RWPE1 (cell line): ENCODE results near the gene PTGES3L.
"Not testable (repeated sequence)": the region's sequence is repeated elsewhere in the genome, so short reads cannot be mapped to it uniquely, and the experiment has no call there.

Source experiments
- CTCF ChIA-PET: fragments of 350-600 bp; sonication (Branson Sonifier 250); formaldehyde crosslinking; extraction: SDS; loops from one replicate; lab custom pipeline; 2021; lab: Yijun Ruan, JAX
- POLR2A ChIA-PET: fragments of 400-600 bp; formaldehyde crosslinking; extraction: SDS; loops from one replicate; lab custom pipeline; 2020; ENCODE audit warnings: antibody characterized with exemption; ENCODE audit not compliant: low non-redundant PET; lab: Yijun Ruan, JAX
- DNase-seq: peaks from one replicate; pipeline ENCODE4 v3.0.0; 2012; ENCODE audit warnings: low spot score
- H3K27ac ChIP-seq: fragments of 450-650 bp; 2 replicates; pipeline ENCODE4 v1.5.1; 2017
- TF ChIP-seq, protein P1 (sequence below): fragments of 450-650 bp; conservative IDR thresholded peaks from 2 replicates; pipeline ENCODE4 v1.5.1; 2017; ENCODE audit warnings: low read depth, mild to moderate bottlenecking

Gene PTGES3L

DNA sequence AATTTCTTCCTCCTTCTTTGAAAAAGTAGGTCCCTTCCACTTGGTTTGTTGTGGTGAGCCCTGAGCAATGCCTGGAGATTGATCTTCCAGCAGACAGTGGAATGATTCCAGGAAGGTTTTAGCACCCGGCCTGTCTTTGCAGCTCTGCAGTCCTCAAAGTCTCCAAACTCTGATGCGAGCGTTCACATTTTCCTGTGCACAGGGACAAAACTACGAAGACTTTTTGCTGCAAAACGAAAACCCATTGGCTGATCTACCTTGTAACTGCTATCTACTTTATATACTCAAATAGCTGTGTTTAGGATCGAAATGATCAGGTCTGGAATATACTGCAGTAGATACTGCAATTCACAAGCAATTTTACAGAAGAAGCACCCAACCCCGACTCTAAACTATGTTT is 57.6 kb downstream of the PTGES3L start:
- CTCF ChIA-PET, result no interaction called here

DNA sequence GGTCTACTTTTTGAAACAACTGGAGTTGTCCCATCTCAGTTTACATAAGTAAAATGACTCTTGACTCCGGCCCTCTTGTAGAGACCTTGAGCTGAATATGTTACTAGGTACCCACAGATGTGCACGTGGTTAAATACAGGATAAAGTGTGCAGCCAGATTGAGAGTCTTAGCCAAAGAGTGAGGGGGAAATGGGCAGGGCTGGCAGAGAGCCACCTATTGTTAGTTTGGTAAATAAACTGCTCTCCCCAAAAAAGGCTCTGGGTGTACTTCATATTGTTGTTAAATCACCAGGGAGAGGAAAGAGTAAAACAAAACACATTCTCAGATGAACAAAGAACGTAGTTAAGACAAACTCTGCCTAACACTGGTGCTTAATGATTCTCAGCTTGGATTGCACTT is 59.0 kb downstream of the PTGES3L start:
- ChIA-PET CTCF (interaction anchor here (0.6 kb wide), 1 partner anchor 159 kb away, joined by 3 read pairs; no protein-coding TSS in a partner anchor), POLR2A (no interaction called here)
- no peak overlapping the region for H3K27ac ChIP-seq
- TF ChIP-seq, protein P1, sequence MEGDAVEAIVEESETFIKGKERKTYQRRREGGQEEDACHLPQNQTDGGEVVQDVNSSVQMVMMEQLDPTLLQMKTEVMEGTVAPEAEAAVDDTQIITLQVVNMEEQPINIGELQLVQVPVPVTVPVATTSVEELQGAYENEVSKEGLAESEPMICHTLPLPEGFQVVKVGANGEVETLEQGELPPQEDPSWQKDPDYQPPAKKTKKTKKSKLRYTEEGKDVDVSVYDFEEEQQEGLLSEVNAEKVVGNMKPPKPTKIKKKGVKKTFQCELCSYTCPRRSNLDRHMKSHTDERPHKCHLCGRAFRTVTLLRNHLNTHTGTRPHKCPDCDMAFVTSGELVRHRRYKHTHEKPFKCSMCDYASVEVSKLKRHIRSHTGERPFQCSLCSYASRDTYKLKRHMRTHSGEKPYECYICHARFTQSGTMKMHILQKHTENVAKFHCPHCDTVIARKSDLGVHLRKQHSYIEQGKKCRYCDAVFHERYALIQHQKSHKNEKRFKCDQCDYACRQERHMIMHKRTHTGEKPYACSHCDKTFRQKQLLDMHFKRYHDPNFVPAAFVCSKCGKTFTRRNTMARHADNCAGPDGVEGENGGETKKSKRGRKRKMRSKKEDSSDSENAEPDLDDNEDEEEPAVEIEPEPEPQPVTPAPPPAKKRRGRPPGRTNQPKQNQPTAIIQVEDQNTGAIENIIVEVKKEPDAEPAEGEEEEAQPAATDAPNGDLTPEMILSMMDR, result no peak
- no peak for DNase-seq

More for the DNA sequence above, 57.6 kb downstream of the PTGES3L start:
- POLR2A ChIA-PET, result no interaction called here
- DNase-seq, result no peak
- TF ChIP-seq, protein P1, result no peak
- no peak overlapping the region for H3K27ac ChIP-seq

DNA sequence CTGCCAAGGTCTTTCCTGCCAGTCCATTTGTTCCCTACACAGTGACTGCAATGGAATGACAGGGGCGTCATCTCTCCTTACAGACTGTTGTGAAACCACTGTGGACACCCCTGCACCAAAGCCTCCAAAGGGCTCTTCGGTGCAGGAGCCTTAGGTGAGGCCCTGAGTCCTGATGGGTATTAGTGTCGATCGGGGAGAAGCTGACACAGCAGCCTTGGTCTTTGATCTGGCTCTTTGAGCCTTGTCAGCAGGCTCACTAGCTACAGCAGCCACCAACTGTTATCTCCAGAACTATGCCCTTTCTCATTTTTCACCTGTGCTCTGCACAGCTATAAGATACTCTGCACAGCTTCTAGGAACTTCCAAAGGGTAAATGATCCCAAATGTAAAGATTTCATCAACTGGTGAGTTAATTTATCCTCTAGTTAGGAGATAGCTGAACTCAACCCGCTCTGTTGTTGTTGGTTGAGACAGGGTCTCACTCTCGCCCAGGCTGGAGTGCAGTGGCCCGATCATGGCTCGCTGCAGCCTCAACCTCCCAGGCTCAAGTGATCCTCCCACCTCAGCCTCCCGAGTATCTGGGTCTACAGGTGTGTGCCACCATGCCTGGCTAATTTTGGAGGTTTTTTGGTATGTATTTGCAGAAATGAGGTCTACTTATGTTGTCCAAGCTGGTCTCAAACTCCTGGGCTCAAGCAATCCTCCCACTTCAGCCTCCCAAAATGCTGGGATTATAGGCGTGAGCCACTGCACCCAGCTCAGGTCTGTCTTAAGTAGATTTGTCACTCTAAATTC is 59.6 kb downstream of the PTGES3L start:
- no peak overlapping the region for H3K27ac ChIP-seq
- TF ChIP-seq, protein P1, result no peak
- CTCF ChIA-PET, result interaction anchor here (0.6 kb wide), 1 partner anchor 158 kb away, joined by 3 read pairs; no protein-coding TSS in a partner anchor
- POLR2A ChIA-PET, result no interaction called here
- no peak for DNase-seq

DNA sequence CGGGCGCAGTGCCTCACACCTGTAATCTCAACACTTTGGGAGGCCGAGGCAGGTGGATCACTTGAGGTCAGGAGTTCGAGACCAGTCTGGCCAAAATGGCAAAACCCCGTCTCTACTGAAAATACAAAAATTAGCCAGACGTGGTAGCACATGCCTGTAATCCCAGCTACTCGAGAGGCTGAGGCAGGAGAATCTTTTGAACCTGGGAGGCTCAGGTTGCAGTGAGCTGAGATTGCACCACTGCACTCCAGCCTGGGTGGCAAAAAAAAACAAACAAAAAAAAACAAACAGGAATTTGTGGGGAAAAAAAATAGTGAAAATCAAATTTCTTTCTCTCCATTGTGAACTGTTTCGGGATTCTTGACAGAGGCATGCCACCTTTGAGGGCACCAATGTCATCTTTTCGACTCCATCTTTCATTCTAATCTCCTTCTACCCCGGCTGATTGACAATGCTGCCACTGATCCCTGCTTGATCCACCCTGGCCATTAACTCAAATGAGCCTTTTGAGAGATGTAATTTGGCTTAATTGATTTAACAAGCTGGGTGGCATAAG is 60.3 kb downstream of the PTGES3L start:
- CTCF ChIA-PET, H3K27ac ChIP-seq, POLR2A ChIA-PET, DNase-seq: not testable (repeated sequence)

DNA sequence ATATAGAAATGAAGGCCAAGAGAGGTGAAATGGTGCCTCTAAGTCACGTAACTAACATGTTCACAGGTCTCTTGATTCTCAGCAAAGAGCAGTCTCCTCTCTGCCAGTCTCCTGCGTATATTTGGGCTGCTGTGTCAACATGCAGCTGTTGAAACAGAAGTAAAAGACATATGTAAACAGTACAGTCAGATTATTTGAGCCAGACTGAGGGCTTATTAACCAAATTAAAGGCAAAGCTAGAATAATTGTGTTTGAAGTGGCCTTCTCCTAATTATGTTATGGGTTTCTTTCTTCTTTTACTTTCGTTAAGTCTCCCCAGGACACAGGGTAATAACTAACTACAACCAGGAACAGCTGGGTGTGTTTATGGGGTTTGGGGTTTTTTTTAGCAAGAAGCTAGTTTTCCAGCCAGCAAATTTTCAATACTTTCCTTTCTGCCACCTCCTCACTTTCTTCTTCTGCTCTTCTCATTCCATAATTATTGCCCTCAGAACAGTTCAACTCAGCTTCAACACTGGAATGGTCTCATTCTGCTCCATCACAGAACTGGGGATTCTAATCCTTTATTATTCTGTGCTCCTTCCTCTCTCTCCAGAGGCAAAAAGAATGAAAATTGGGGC is 60.9 kb downstream of the PTGES3L start:
- no peak for DNase-seq
- ChIA-PET POLR2A (no interaction called here), CTCF (interaction anchor here (0.6 kb wide), 1 partner anchor 11 kb away, joined by 4 read pairs; no protein-coding TSS in a partner anchor)
- TF ChIP-seq, protein P1, result no peak
- H3K27ac ChIP-seq, result no peak overlapping the region
